HepG2 (cell line): ENCODE results near the gene CHPF. TPM values are rescaled to one million over a fixed set of nuclear protein-coding genes. Genes with fewer than 3 reads are reported as not detected.

Experiments
- ATAC-seq: fragments of 200-7000 bp; cut with Tn5 transposase; 3 replicates; pipeline ENCODE4 v1.9.1; 2020; ENCODE audit warnings: mild to moderate bottlenecking, moderate library complexity
- BruUV-seq: library from RNA; stranded (reverse); fragments of 400-500 nt; replicated peaks from 2 replicates; lab custom pipeline; 2021; lab: Mats Ljungman, UMichigan
- CTCF ChIA-PET: fragments of 300-600 bp; formaldehyde crosslinking; extraction: SDS; loops from one replicate; lab custom pipeline; 2021; ENCODE audit warnings: low total read pairs, inconsistent platforms, low intra/inter-chr PET ratio; lab: Yijun Ruan, JAX
- POLR2A ChIA-PET: fragments of 350-600 bp; sonication (Branson Sonifier 250); formaldehyde crosslinking; loops from one replicate; lab custom pipeline; 2020; ENCODE audit warnings: antibody characterized with exemption, inconsistent platforms; lab: Yijun Ruan, JAX
- DNase-seq: peaks from one replicate; pipeline ENCODE4 v3.0.0-alpha.2; 2015; ENCODE audit warnings: low spot score
- FAIRE-seq: peaks from 3 replicates; lab custom pipeline; 2011; peaks lifted over from hg19 to GRCh38; lab: Jason Lieb, UNC
- H2AFZ ChIP-seq: one replicate; pipeline ENCODE4 v1.6.1; 2011; ENCODE audit warnings: low read length, inconsistent platforms
- H3K27ac ChIP-seq: fragments of 300-600 bp; 3 replicates; pipeline ENCODE4 v1.8.0; 2011; ENCODE audit warnings: mixed run types, mild to moderate bottlenecking, mixed read lengths, low read length, inconsistent platforms; ENCODE audit not compliant: insufficient read depth; ENCODE audit errors: extremely low read length
- H3K27me3 ChIP-seq, 2 experiments: fragments of 200-600 bp in 1 of 2; 2 replicates in 1 of 2; 3 replicates in 1 of 2; pipeline versions ENCODE4 v1.6.0 to v1.8.0; 2011; ENCODE audit warnings: low read length in 2 of 2, mild to moderate bottlenecking in 2 of 2, moderate library complexity in 2 of 2, inconsistent platforms in 1 of 2; ENCODE audit not compliant: insufficient read depth in 2 of 2, control insufficient read depth in 1 of 2
- H3K36me3 ChIP-seq, 2 experiments: fragments of 200-600 bp in 1 of 2; replicated peaks in 1 of 2; 2 replicates in 1 of 2; 3 replicates in 1 of 2; pipeline versions ENCODE4 v1.5.1 to v1.8.0; 2011; ENCODE audit warnings: low read length in 2 of 2, inconsistent platforms in 1 of 2; ENCODE audit not compliant: insufficient read depth in 2 of 2, control insufficient read depth in 1 of 2
- H3K4me1 ChIP-seq: 2 replicates; pipeline ENCODE4 v1.5.1; 2012; ENCODE audit warnings: low read length, inconsistent platforms; ENCODE audit not compliant: insufficient read depth
- H3K4me2 ChIP-seq: 2 replicates; pipeline ENCODE4 v1.6.0; 2011; ENCODE audit warnings: low read depth, low read length, inconsistent platforms
- H3K4me3 ChIP-seq, 3 experiments: fragments of 200-600 bp in 1 of 3; sonication (generic), shearing (Covaris generic) in 1 of 3; replicated peaks in 1 of 3; 2 replicates each; pipeline ENCODE4 v1.5.1; 2011 to 2016; ENCODE audit warnings: low read length in 3 of 3, inconsistent platforms in 2 of 3, low read depth in 2 of 3, mild to moderate bottlenecking in 2 of 3, control low read depth in 1 of 3, mixed read lengths in 1 of 3; ENCODE audit not compliant: insufficient read depth in 1 of 3
- H3K79me2 ChIP-seq: one replicate; pipeline ENCODE4 v1.6.1; 2011; ENCODE audit warnings: low read length, inconsistent platforms; ENCODE audit not compliant: insufficient read depth
- H3K9ac ChIP-seq: 2 replicates; pipeline ENCODE4 v1.6.0; 2011; ENCODE audit warnings: mild to moderate bottlenecking, low read depth, low read length, inconsistent platforms; ENCODE audit not compliant: insufficient read depth
- H3K9me3 ChIP-seq: 2 replicates; pipeline ENCODE4 v1.5.1; 2012; ENCODE audit warnings: mild to moderate bottlenecking, low read length
- H4K20me1 ChIP-seq: 2 replicates; pipeline ENCODE4 v1.6.0; 2011; ENCODE audit warnings: inconsistent platforms, mild to moderate bottlenecking, low read length, moderate library complexity; ENCODE audit not compliant: insufficient read depth
- CHD2 ChIP-seq: IDR thresholded peaks from 2 replicates; pipeline ENCODE4 v1.6.1; 2011; ENCODE audit warnings: low read depth, low read length, improper control_type of control experiment
- HNF4A ChIP-seq: sonication (generic); formaldehyde crosslinking; IDR thresholded peaks from 2 replicates; pipeline ENCODE4 v1.4.0; 2020; ENCODE audit warnings: missing genetic modification reagents
- HNRNPL ChIP-seq: fragments of 200-400 bp; formaldehyde crosslinking; IDR thresholded peaks from 2 replicates; pipeline ENCODE4 v1.6.1; 2017; ENCODE audit warnings: mild to moderate bottlenecking, low read depth, low read length
- KDM2A ChIP-seq: sonication (generic); formaldehyde crosslinking; IDR thresholded peaks from 2 replicates; pipeline ENCODE4 v1.4.0; 2020; ENCODE audit warnings: low read depth, missing genetic modification reagents, borderline replicate concordance
- ZKSCAN5 ChIP-seq: sonication (generic); formaldehyde crosslinking; IDR thresholded peaks from 2 replicates; pipeline ENCODE4 v1.5.1; 2020; ENCODE audit warnings: mild to moderate bottlenecking, missing genetic modification reagents
- ZNF101 ChIP-seq: sonication (generic); formaldehyde crosslinking; IDR thresholded peaks from 2 replicates; pipeline ENCODE4 v1.4.0; 2020; ENCODE audit warnings: mild to moderate bottlenecking, low read depth, missing genetic modification reagents, borderline replicate concordance
- ZNF768 ChIP-seq: sonication (generic); formaldehyde crosslinking; IDR thresholded peaks from 2 replicates; pipeline ENCODE4 v1.4.0; 2020; ENCODE audit warnings: missing genetic modification reagents
- WGBS: methylation state at CpG from one replicate; pipeline ENCODE4 v1.1.6; 2017; ENCODE audit warnings: low lambda C conversion rate; 5-methylcytosine and 5-hydroxymethylcytosine counted together
- in situ Hi-C: cut with HindIII; loops from 2 replicates; pipeline ENCODE4 v1.10.0; 2017; ENCODE audit warnings: low pct_unique_long_range_greater_than_20kb; ENCODE audit not compliant: extremely low pct_ligation_motif_present
- intact Hi-C: fragments of 100-400 bp; cut with micrococcal nuclease; formaldehyde crosslinking; loops from one replicate; pipeline ENCODE4 v1.10.0; 2022; ENCODE audit not compliant: unreplicated experiment
- polyA plus RNA-seq, 8 experiments: library from polyadenylated mRNA; depleted of rRNA in 3 of 8; stranded (reverse) in 7 of 8; unstranded in 1 of 8; fragments of >200 nt; fragmentation: Illumina TruSeq in 4 of 8; extraction: Trizol in 4 of 8; gene quantifications; 2 replicates each; pipeline versions ENCODE4 v1.2.1 to v1.2.3, GENCODE V29; 2011 to 2016; ENCODE audit warnings: low read depth in 4 of 8, missing spikeins in 1 of 8, mixed read lengths in 1 of 8; ENCODE audit not compliant: insufficient read depth in 1 of 8
- total RNA-seq, 5 experiments: library from RNA; depleted of rRNA; stranded (reverse); fragments of >200 nt; fragmentation: Illumina TruSeq; extraction: Trizol; gene quantifications; 2 replicates each; pipeline ENCODE4 v1.2.3, GENCODE V29; 2016; ENCODE audit warnings: low read depth in 1 of 5
- TF ChIP-seq, protein P1 (sequence below): sonication (generic); formaldehyde crosslinking; IDR thresholded peaks from 2 replicates; pipeline ENCODE4 v1.4.0; 2020; ENCODE audit warnings: mild to moderate bottlenecking, missing genetic modification reagents
- TF ChIP-seq, protein P2 (sequence below): sonication (generic); formaldehyde crosslinking; IDR thresholded peaks from 2 replicates; pipeline ENCODE4 v1.5.0; 2020; ENCODE audit warnings: missing genetic modification reagents
- TF ChIP-seq, protein P3 (sequence below): sonication (generic); formaldehyde crosslinking; IDR thresholded peaks from 2 replicates; pipeline ENCODE4 v1.4.0; 2020; ENCODE audit warnings: missing genetic modification reagents, borderline replicate concordance

Gene CHPF
- total and polyA plus RNA-seq, 2 of the 13 experiments (the other 11 are each of a cell fraction or from before 2014, with no cell fraction given), result 79.6 to 111 TPM

DNA sequence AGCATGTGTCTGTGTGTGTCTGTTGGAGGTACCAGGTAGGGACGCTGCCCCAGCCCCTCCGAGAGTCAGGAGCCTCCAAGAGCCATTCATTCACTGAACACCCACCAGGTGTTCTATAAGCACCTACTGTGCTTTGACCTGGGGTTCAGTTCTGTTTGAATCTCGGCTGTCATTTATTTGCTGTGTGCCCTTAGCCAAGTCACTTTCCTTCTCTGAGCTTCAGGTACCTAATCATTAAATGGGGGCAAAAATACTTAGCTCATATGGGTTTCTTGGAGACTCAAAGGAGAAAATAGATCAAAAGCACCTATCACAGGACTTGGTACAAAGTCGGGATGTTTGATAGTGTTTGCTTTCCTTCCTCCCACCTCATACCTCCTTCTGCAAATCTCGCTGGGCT lies 16.1 kb downstream of the CHPF start:
- Histone ChIP-seq H3K4me3 (no peak overlapping the region), H3K36me3 (no peaks in the 10 kb centered on the region), H3K79me2 (no peaks in the 10 kb centered on the region), H3K4me1 (peaks cover 19% of the 10 kb centered on the region), H3K4me2 (no peak overlapping the region), H3K9ac (no peak overlapping the region), H2AFZ (no peak overlapping the region), H4K20me1 (no peaks in the 10 kb centered on the region), H3K9me3 (no peaks in the 10 kb centered on the region), H3K27ac (no peak overlapping the region), H3K27me3 (peaks cover 29 to 94% of the 10 kb centered on the region in 2 experiments)
- FAIRE-seq, result no peak
- in situ Hi-C loops, result loop anchor here (10.0 kb wide), 1 partner anchor 53 kb away; no protein-coding TSS in a partner anchor
- intact Hi-C loops, result no loop called here
- ChIA-PET POLR2A (interaction anchor here (0.6 to 1.5 kb wide), 3 partner anchors 27 to 140 kb away, joined by 3 to 5 read pairs (median 5); partner anchors contain the start of gene DNPEP), CTCF (interaction anchor here (1.1 to 5.4 kb wide), 2 partner anchors 31 to 51 kb away, joined by 3 to 53 read pairs; a partner anchor contains a TSS)
- no TSS peak for BruUV-seq
- ATAC-seq, result no peak
- no peak for TF ChIP-seq KDM2A (CRISPR knock-in tag)
- peak; percentile 47; the same call in 1 of the 2 replicates for TF ChIP-seq ZNF768 (CRISPR knock-in tag)
- 1% methylated on average over 5 of the region's 5 CpGs for WGBS
- no peak for DNase-seq

DNA sequence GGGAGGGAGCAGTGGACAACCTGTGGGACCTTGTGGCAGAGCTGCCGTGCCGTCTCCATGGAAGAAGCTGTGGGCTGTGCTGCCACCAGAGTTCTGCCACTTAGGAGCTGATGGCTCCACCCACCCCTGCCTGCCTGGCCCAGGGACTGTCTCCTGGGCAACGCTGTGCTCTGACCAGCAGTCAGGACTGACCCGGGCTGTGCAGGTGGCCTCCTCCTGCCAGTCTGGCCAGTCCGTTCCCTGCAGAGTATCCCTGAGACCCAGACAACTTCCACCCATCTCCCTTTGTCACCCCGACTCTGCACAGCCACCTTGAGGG lies 16.6 kb downstream of the CHPF start:
- H3K4me3 ChIP-seq, result no peak overlapping the region
- H3K4me2 ChIP-seq, result no peak overlapping the region
- in situ Hi-C loops, result loop anchor here (10.0 kb wide), 1 partner anchor 52 kb away; no protein-coding TSS in a partner anchor
- H3K9me3 ChIP-seq, result no peaks in the 10 kb centered on the region
- FAIRE-seq (no peak), ATAC-seq (peak; percentile 12), DNase-seq (no peak)
- peaks cover 29 to 93% of the 10 kb centered on the region in 2 experiments for H3K27me3 ChIP-seq
- H3K4me1 ChIP-seq, result peaks cover 20% of the 10 kb centered on the region
- no peak overlapping the region for H3K27ac ChIP-seq
- POLR2A ChIA-PET, result interaction anchor here (0.7 to 1.5 kb wide), 3 partner anchors 17 to 139 kb away, joined by 3 to 5 read pairs (median 3); partner anchors contain the start of gene DNPEP
- H3K36me3 ChIP-seq, result no peaks in the 10 kb centered on the region
- no peak overlapping the region for H3K9ac ChIP-seq
- CTCF ChIA-PET, result no interaction called here
- no peak overlapping the region for H2AFZ ChIP-seq
- no peaks in the 10 kb centered on the region for H3K79me2 ChIP-seq
- TF ChIP-seq, protein P1, sequence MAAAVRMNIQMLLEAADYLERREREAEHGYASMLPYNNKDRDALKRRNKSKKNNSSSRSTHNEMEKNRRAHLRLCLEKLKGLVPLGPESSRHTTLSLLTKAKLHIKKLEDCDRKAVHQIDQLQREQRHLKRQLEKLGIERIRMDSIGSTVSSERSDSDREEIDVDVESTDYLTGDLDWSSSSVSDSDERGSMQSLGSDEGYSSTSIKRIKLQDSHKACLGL (CRISPR knock-in tag), result 0 out of 2 replicates have a peak, but pooled peaks have one; percentile 32
- TF ChIP-seq HNRNPL (0 out of 2 replicates have a peak, but pooled peaks have one; percentile 52), ZNF101 (no peak), CHD2 (no peak), HNF4A (CRISPR knock-in tag) (0 out of 2 replicates have a peak, but pooled peaks have one; percentile 7), ZKSCAN5 (no peak)
- TF ChIP-seq, protein P2, sequence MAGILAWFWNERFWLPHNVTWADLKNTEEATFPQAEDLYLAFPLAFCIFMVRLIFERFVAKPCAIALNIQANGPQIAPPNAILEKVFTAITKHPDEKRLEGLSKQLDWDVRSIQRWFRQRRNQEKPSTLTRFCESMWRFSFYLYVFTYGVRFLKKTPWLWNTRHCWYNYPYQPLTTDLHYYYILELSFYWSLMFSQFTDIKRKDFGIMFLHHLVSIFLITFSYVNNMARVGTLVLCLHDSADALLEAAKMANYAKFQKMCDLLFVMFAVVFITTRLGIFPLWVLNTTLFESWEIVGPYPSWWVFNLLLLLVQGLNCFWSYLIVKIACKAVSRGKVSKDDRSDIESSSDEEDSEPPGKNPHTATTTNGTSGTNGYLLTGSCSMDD (CRISPR knock-in tag), result no peak
- TF ChIP-seq, protein P3, sequence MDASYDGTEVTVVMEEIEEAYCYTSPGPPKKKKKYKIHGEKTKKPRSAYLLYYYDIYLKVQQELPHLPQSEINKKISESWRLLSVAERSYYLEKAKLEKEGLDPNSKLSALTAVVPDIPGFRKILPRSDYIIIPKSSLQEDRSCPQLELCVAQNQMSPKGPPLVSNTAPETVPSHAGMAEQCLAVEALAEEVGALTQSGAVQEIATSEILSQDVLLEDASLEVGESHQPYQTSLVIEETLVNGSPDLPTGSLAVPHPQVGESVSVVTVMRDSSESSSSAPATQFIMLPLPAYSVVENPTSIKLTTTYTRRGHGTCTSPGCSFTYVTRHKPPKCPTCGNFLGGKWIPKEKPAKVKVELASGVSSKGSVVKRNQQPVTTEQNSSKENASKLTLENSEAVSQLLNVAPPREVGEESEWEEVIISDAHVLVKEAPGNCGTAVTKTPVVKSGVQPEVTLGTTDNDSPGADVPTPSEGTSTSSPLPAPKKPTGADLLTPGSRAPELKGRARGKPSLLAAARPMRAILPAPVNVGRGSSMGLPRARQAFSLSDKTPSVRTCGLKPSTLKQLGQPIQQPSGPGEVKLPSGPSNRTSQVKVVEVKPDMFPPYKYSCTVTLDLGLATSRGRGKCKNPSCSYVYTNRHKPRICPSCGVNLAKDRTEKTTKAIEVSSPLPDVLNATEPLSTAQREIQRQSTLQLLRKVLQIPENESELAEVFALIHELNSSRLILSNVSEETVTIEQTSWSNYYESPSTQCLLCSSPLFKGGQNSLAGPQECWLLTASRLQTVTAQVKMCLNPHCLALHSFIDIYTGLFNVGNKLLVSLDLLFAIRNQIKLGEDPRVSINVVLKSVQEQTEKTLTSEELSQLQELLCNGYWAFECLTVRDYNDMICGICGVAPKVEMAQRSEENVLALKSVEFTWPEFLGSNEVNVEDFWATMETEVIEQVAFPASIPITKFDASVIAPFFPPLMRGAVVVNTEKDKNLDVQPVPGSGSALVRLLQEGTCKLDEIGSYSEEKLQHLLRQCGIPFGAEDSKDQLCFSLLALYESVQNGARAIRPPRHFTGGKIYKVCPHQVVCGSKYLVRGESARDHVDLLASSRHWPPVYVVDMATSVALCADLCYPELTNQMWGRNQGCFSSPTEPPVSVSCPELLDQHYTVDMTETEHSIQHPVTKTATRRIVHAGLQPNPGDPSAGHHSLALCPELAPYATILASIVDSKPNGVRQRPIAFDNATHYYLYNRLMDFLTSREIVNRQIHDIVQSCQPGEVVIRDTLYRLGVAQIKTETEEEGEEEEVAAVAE, result no peak
- 0% methylated on average over 6 of the region's 6 CpGs for WGBS
- BruUV-seq, result no TSS peak
- no peaks in the 10 kb centered on the region for H4K20me1 ChIP-seq
- intact Hi-C loops, result no loop called here
